PC-9 (cell line): ENCODE data around the gene KRTAP5-5.
A peak's percentile ranks its signal among the peaks of the same experiment; 100 is the strongest.

ENCODE experiments used
- CTCF ChIP-seq: fragments of 200-600 bp; sonication (generic); conservative IDR thresholded peaks from 2 replicates; pipeline ENCODE4 v1.6.1; 2017; ENCODE audit warnings: mixed run types, antibody characterized with exemption, mild to moderate bottlenecking, moderate library complexity
- EZH2 ChIP-seq: fragments of 200-600 bp; sonication (generic); IDR thresholded peaks from 2 replicates; pipeline ENCODE4 v1.8.0; 2017; ENCODE audit warnings: antibody characterized with exemption, low read depth

- peak; percentile 81 for TF ChIP-seq CTCF
- TF ChIP-seq EZH2: no peak
Measured at GRCh38 chr11:1640076-1640946, 10.7 kb downstream of the KRTAP5-5 start.
